Activated CD4-positive, alpha-beta memory T cell treated with anti-CD3 and anti-CD28 coated beads, Interleukin-2, amount 10 ng/mL, durations not matched to agents 7 days and 5 days (primary cell): ENCODE data around the gene MYADM. TPM values are rescaled to one million over a fixed set of nuclear protein-coding genes. Genes with fewer than 3 reads are reported as not detected.
"Not testable (repeated sequence)": the region's sequence is repeated elsewhere in the genome, so short reads cannot be mapped to it uniquely, and the experiment has no call there.

Experiments used
- CTCF ChIA-PET: fragments of 350-600 bp; sonication (Branson Sonifier 250); formaldehyde crosslinking; loops from one replicate; lab custom pipeline; 2021; ENCODE audit warnings: antibody characterized with exemption, inconsistent platforms; lab: Charles Lee
- POLR2A ChIA-PET: fragments of 350-600 bp; sonication (Branson Sonifier 250); formaldehyde crosslinking; loops from one replicate; lab custom pipeline; 2021; ENCODE audit warnings: antibody characterized with exemption; lab: Charles Lee
- DNase-seq: peaks from one replicate; pipeline ENCODE4 v3.0.0-alpha.2; 2020
- H3K27ac Mint-ChIP-seq: one replicate; pipeline ENCODE4 v1.8.0; 2021; ENCODE audit warnings: mild to moderate bottlenecking, mixed read lengths
- H3K27me3 Mint-ChIP-seq: one replicate; pipeline ENCODE4 v1.8.0; 2021; ENCODE audit warnings: mixed read lengths
- H3K36me3 Mint-ChIP-seq: one replicate; pipeline ENCODE4 v1.8.0; 2021; ENCODE audit warnings: low read depth, mixed read lengths
- H3K4me1 Mint-ChIP-seq: one replicate; pipeline ENCODE4 v1.8.0; 2021; ENCODE audit warnings: mixed read lengths
- H3K4me3 Mint-ChIP-seq: one replicate; pipeline ENCODE4 v1.8.0; 2021; ENCODE audit warnings: mild to moderate bottlenecking, mixed read lengths
- H3K9me3 Mint-ChIP-seq: one replicate; pipeline ENCODE4 v1.8.0; 2021; ENCODE audit warnings: mixed read lengths
- total RNA-seq, 2 experiments: library from RNA; stranded (reverse); gene quantifications; one replicate each; pipeline ENCODE4 v1.2.3, GENCODE V29; 2021

The MYADM gene
- total RNA-seq, 2 experiments from 2014 or later, result 109 TPM

DNA sequence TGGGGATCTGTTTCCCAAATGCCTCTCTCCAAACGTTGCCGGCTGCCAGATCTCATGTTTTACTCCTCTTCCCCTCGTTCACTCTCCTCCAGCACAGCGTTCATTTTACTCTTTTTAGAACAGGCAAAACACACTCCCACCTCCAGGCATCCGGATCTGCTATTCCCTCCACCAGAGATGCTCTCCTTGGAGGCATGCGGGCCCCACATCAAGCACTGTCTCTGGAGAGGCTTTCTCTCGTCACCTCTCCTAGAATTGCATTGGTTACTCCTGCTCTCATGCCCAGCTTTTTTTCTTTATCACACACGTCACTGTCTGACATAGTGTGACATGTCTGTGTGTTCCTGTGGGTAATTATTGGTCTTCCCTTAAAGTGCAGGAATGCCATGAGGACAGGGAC lies 20.1 kb upstream of the MYADM start:
- H3K4me1 Mint-ChIP-seq, result peaks cover 9% of the 10 kb centered on the region
- no peak for DNase-seq
- H3K27me3 Mint-ChIP-seq, result peaks cover 21% of the 10 kb centered on the region
- H3K27ac Mint-ChIP-seq, result no peak overlapping the region
- no peak overlapping the region for H3K4me3 Mint-ChIP-seq
- ChIA-PET POLR2A (no interaction called here), CTCF (interaction anchor here (2.1 kb wide), 1 partner anchor 182 kb away, joined by 8 read pairs; no protein-coding TSS in a partner anchor)
- H3K36me3 Mint-ChIP-seq, result no peaks in the 10 kb centered on the region
- no peaks in the 10 kb centered on the region for H3K9me3 Mint-ChIP-seq

DNA sequence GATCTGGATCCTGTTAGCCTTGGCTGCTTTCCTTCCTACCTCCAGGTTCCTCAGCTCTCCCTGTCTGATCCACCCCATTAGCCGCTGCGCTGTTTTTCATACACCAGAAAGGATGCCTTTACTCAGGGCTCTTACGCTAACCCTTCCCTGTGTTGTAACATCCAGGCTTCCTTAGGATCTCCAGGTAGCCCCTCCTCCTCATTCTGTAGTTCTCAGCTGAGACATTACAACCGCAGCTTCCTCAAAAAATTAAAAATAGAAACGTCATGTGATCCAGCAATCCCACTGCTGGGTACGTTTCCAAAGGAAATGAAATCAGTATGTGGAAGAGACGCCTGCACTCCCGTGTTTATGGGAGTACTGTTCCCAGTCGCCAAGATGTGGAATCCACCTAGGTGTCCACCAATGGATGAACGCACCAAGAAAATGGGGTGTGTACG lies 18.4 kb upstream of the MYADM start:
- peaks cover 21% of the 10 kb centered on the region for H3K4me1 Mint-ChIP-seq
- POLR2A ChIA-PET, result no interaction called here
- CTCF ChIA-PET, result interaction anchor here (0.7 to 1.0 kb wide), 2 partner anchors 175 to 176 kb away, joined by 3 read pairs; no protein-coding TSS in a partner anchor
- peaks cover 21% of the 10 kb centered on the region for H3K27me3 Mint-ChIP-seq
- H3K9me3 Mint-ChIP-seq, result no peaks in the 10 kb centered on the region
- no peak overlapping the region for H3K4me3 Mint-ChIP-seq
- DNase-seq, result no peak
- no peak overlapping the region for H3K27ac Mint-ChIP-seq
- no peaks in the 10 kb centered on the region for H3K36me3 Mint-ChIP-seq

GRCh38 chr19:53853707-53854106 lies 14.0 kb upstream of the MYADM start:
- H3K4me1 Mint-ChIP-seq, result peaks cover 25% of the 10 kb centered on the region
- no peaks in the 10 kb centered on the region for H3K9me3 Mint-ChIP-seq
- H3K27ac Mint-ChIP-seq, result peak overlapping the region; percentile 21
- no peak overlapping the region for H3K4me3 Mint-ChIP-seq
- no peaks in the 10 kb centered on the region for H3K36me3 Mint-ChIP-seq
- CTCF ChIA-PET, result interaction anchor here (0.6 to 4.2 kb wide), 19 partner anchors 9 to 848 kb away, joined by 3 to 31 read pairs (median 3); partner anchors contain the start of genes MYADM and PRKCG
- DNase-seq, result no peak
- peaks cover 11% of the 10 kb centered on the region for H3K27me3 Mint-ChIP-seq
- POLR2A ChIA-PET, result interaction anchor here (0.9 to 4.1 kb wide), 3 partner anchors 11 to 26 kb away, joined by 3 to 49 read pairs (median 5); partner anchors contain the start of gene MYADM

DNA sequence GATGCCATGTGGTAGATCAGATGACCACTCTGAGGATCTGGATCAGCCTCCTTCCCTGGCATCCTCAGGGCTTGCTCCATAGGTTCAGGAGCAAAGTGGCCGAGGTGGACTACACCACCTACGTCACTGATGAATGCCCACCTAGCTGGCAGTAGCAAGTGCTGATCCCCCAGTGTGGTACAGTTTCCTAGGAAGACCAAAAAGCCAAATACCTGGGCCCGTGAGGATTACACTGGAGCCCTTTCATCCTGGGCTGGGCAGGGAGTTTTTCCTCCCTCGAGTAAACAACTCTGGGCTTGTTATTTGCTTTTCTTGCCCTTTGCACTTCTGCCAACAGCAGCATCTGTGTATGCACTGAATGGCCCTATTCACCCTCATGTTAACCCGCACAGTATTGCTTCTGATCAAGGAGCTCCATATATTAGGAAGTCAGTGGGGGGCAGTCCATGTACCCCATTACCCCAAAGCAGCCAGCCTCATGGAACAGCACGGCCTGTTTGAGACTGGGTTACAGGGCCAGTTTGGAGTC lies 3.3 kb upstream of the MYADM start:
- Mint-ChIP-seq H3K9me3 (no peaks in the 10 kb centered on the region), H3K4me1 (peaks cover 28% of the 10 kb centered on the region), H3K27ac (no peak overlapping the region), H3K36me3 (peaks cover 5% of the 10 kb centered on the region), H3K4me3 (no peak overlapping the region), H3K27me3 (peaks cover 2% of the 10 kb centered on the region)
- POLR2A ChIA-PET, result interaction anchor here (1.2 kb wide), 1 partner anchor 10 kb away, joined by 5 read pairs; no protein-coding TSS in a partner anchor
- DNase-seq, result no peak
- CTCF ChIA-PET, result interaction anchor here (0.6 to 1.2 kb wide), 2 partner anchors 11 to 392 kb away, joined by 3 to 4 read pairs; no protein-coding TSS in a partner anchor

DNA sequence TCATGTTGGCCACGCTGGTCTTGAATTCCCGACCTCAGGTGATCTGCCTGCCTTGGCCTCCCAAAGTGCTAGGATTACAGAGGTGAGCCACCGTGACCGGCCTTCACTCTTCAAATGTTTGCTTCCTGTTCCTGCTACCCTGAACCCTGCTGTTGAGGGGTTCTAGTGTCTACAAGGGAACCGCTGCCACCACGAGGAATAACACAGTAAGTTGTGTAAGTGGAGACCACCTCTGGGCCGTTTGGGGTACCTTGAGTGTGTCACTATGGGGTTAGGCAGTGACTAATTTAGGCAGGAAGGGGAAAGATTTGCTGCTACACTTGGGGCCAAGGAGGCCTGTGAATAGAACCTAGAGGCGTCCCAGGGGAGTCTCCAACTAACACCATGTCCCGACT lies 2.2 kb upstream of the MYADM start:
- ChIA-PET CTCF (interaction anchor here (0.9 to 3.5 kb wide), 6 partner anchors 11 to 333 kb away, joined by 3 to 31 read pairs (median 4); partner anchors contain the start of gene PRKCG), POLR2A (interaction anchor here (0.8 to 4.0 kb wide), 7 partner anchors 9 to 272 kb away, joined by 3 to 49 read pairs (median 3); partner anchors contain the start of gene CNOT3)
- Mint-ChIP-seq H3K27ac (peak overlapping the region; percentile 90), H3K9me3 (no peaks in the 10 kb centered on the region), H3K36me3 (peaks cover 9% of the 10 kb centered on the region), H3K4me3 (peak overlapping the region; percentile 97), H3K4me1 (peaks cover 33% of the 10 kb centered on the region), H3K27me3 (peaks cover 2% of the 10 kb centered on the region)
- peak; percentile 30 for DNase-seq

DNA sequence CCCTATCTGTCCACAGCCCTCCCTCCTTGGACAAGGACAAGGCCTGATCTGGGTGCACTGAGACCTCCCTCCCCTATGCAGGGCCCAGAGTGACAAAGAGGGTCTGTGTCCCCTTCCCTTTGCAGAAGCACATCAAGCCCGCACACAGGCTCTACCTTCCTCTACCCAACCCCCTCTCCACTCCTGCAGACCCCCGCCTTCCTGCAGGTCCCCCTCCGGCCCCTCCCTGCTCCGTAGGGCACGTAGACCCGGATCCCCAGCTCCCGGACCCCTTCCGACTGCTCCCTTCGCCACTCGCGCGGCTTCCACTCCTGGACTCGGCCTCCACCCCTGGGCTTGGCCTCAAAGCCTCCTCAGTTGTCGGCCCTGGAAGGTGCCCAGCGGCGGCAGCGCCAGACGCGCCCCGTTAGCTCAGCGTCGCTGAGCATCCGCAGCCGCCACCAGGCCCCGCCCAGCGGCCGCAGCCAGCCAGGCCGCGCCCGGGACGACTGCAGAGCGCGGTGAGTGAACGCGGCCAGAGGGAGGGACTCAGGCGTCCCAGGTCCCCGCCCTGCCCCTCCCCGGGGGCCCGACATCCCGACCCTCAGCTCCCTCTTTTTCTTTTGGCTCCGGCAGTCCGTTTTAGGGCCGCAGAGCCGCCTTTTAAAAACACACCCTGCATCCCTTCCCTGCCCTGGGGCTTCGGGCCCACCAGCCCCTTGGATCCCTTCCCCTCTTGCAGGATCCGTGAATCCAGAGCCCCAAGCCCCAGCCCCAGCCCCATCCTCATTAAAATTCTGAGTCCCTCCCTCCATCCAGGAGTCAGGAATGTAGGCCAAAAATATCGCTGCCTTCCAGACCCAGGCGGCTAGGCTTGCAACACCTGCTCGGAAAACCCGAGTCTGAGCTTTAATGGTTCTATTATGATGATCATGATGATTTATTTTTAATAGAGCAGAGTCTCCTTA lies 1.5 kb upstream of the MYADM start:
- H3K27me3 Mint-ChIP-seq, result peaks cover 2% of the 10 kb centered on the region
- DNase-seq, result peak; percentile 80
- H3K9me3 Mint-ChIP-seq, result no peaks in the 10 kb centered on the region
- peaks cover 38% of the 10 kb centered on the region for H3K4me1 Mint-ChIP-seq
- peak overlapping the region; percentile 97 for H3K4me3 Mint-ChIP-seq
- POLR2A ChIA-PET, result interaction anchor here (0.8 to 4.0 kb wide), 10 partner anchors 9 to 532 kb away, joined by 3 to 49 read pairs (median 4); partner anchors contain the start of genes CNOT3, PRKCG and TSEN34
- H3K36me3 Mint-ChIP-seq, result peaks cover 14% of the 10 kb centered on the region
- CTCF ChIA-PET, result interaction anchor here (0.6 to 3.5 kb wide), 11 partner anchors 12 to 332 kb away, joined by 3 to 31 read pairs (median 4); partner anchors contain the start of genes CNOT3 and PRKCG
- H3K27ac Mint-ChIP-seq, result peak overlapping the region; percentile 90

- Mint-ChIP-seq H3K27ac (peak overlapping the region; percentile 90), H3K27me3 (peaks cover 2% of the 10 kb centered on the region), H3K36me3 (peaks cover 20% of the 10 kb centered on the region), H3K4me3 (peak overlapping the region; percentile 97), H3K4me1 (peaks cover 43% of the 10 kb centered on the region), H3K9me3 (no peaks in the 10 kb centered on the region)
- ChIA-PET POLR2A (interaction anchor here (1.0 to 4.0 kb wide), 7 partner anchors 10 to 324 kb away, joined by 4 to 49 read pairs (median 11); partner anchors contain the start of genes PRKCG and TSEN34), CTCF (interaction anchor here (0.7 to 3.5 kb wide), 8 partner anchors 12 to 270 kb away, joined by 3 to 31 read pairs (median 4); partner anchors contain the start of gene CNOT3)
- DNase-seq, result no peak
Measured at GRCh38 chr19:53866865-53867224, 838 bp upstream of the MYADM start.

DNA sequence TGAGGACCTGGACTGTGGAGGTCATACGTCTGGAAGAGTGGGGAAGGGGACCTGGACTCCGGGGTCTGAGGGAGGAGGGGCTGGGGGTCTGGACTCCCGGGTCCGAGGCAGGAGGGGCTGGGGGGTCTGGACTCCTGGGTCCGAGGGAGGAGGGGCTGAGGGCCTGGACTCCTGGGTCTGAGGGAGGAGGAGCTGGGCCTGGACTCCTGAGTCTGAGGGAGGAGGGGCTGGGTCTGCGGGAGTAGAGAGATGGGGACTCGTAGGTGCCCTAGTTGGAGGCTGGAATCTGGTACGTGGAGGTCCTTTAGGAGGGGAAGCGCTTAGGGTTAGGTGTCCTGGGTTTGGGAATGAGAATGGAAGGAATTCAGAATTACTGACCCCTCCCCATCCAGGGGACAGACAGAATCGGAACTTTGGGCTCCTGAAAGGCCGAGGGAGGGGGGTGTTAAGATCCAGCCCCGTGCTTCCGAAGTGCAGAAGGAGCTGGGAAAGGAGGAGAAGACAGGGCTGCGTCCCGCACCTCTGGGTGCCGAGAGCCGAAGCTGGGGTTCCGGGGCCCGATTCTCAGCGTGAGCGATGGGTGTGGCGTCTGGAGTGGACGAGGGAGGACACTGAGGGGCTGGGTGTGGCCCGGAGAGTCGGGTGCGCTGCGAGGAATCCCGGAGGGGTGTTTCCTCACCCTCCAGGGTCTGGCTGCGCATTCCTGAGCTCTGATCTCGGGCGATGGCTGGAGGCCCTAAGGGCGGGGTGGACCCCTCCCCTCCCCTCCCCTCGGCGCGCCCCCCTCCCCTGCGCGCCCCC lies 608 bp downstream of the MYADM start:
- Mint-ChIP-seq H3K4me1 (peaks cover 51% of the 10 kb centered on the region), H3K27ac (peak overlapping the region; percentile 80), H3K4me3 (peak overlapping the region; percentile 97), H3K27me3 (no peaks in the 10 kb centered on the region), H3K36me3 (peaks cover 27% of the 10 kb centered on the region), H3K9me3 (no peaks in the 10 kb centered on the region)
- ChIA-PET CTCF (interaction anchor here (0.9 to 3.5 kb wide), 6 partner anchors 8 to 162 kb away, joined by 3 to 31 read pairs (median 4); partner anchors contain the start of gene PRKCG), POLR2A (interaction anchor here (0.6 to 4.0 kb wide), 10 partner anchors 8 to 323 kb away, joined by 3 to 49 read pairs (median 8); partner anchors contain the start of genes PRKCG and TSEN34)
- DNase-seq, result peak; percentile 59

DNA sequence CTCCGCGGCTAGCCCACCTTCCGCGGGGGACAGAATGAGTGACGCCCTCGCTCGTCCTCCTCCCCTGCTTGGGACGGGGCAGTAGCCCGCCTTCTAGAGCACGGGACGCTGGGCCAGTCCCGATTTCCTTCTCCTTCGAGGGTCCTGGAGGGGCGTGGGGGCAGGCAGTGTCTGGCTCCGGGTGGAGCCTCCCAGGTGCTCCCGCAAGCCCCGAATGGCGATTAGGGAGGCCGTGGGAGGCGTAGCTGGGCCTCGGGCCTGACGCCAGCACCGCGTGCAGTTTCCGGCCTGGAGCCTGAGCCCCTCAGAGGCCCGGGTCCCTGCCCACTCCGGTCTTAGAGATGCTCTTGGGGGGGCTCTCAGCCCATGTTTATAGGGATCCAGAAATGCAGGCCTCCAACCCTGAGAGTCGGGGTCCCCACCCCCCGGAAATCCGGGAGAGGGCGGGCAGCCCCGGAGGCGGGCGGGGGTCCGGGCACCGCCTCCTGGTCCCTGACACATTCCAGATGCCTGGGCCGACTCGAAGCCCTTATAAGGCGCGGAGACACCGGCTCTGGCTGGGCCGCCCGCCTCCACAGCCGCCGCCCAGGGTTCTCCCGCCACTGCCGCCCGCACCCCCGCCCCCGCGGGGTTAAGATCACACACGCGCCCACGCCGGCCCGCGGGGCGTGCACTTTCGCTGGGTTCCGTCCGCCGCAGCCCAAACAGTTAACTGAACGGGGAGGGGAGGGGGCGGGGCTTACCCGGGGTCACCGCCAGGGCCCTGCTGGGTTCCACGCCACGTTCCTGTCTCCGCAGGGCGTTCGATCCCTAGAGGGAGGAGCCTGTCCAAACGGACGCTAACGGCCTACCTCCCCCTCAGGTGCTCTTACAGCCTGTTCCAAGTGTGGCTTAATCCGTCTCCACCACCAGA lies 1.5 kb downstream of the MYADM start:
- Mint-ChIP-seq H3K27me3 (no peaks in the 10 kb centered on the region), H3K9me3 (no peaks in the 10 kb centered on the region), H3K4me3 (peak overlapping the region; percentile 97), H3K27ac (peak overlapping the region; percentile 81), H3K4me1 (peaks cover 59% of the 10 kb centered on the region), H3K36me3 (peaks cover 36% of the 10 kb centered on the region)
- ChIA-PET CTCF (interaction anchor here (0.9 to 1.1 kb wide), 2 partner anchors 17 to 161 kb away, joined by 3 to 5 read pairs; no protein-coding TSS in a partner anchor), POLR2A (interaction anchor here (0.6 to 4.0 kb wide), 5 partner anchors 8 to 36 kb away, joined by 3 to 49 read pairs (median 10); partner anchors contain the start of gene PRKCG)
- DNase-seq, result peak; percentile 92

GRCh38 chr19:53869805-53870484 lies 2.3 kb downstream of the MYADM start:
- H3K4me1 Mint-ChIP-seq, result peaks cover 64% of the 10 kb centered on the region
- POLR2A ChIA-PET, result interaction anchor here (1.7 kb wide), 1 partner anchor 18 kb away, joined by 6 read pairs; no protein-coding TSS in a partner anchor
- H3K4me3 Mint-ChIP-seq, result peak overlapping the region; percentile 97
- H3K36me3 Mint-ChIP-seq, result peaks cover 44% of the 10 kb centered on the region
- CTCF ChIA-PET, result interaction anchor here (1.9 kb wide), 1 partner anchor 12 kb away, joined by 4 read pairs; the partner anchor contains the start of gene PRKCG
- H3K27me3 Mint-ChIP-seq, DNase-seq, H3K9me3 Mint-ChIP-seq: not testable (repeated sequence)
- peak overlapping the region; percentile 81 for H3K27ac Mint-ChIP-seq
